Mesodermal cell (in vitro differentiated cells): ENCODE measurements around the gene SHANK1.

Experiments used
- H3K27ac ChIP-seq: 2 replicates; pipeline ENCODE4 v1.7.0; 2013; ENCODE audit warnings: mild to moderate bottlenecking, low read depth, low read length, moderate library complexity; ENCODE audit not compliant: severe bottlenecking
- H3K36me3 ChIP-seq: 2 replicates; pipeline ENCODE4 v1.7.1; 2013; ENCODE audit warnings: mild to moderate bottlenecking, low read length, moderate library complexity; ENCODE audit not compliant: control insufficient read depth, insufficient read depth
- H3K4me1 ChIP-seq: one replicate; pipeline ENCODE4 v1.7.1; 2013; ENCODE audit warnings: mild to moderate bottlenecking, low read length; ENCODE audit not compliant: insufficient read depth, control insufficient read depth, poor library complexity, severe bottlenecking
- H3K4me3 ChIP-seq: 2 replicates; pipeline ENCODE4 v1.7.0; 2013; ENCODE audit warnings: low read length, control low read depth, mild to moderate bottlenecking; ENCODE audit not compliant: insufficient read depth, poor library complexity, severe bottlenecking; ENCODE audit errors: extremely low read depth
- H3K9me3 ChIP-seq: 2 replicates; pipeline ENCODE4 v1.7.1; 2013; ENCODE audit warnings: mild to moderate bottlenecking, low read length, moderate library complexity; ENCODE audit not compliant: control insufficient read depth
- WGBS, 2 experiments: methylation state at CpG; one replicate each; pipeline ENCODE4 v1.1.5; 2013; ENCODE audit warnings: missing lambda C conversion rate in 2 of 2; ENCODE audit not compliant: insufficient coverage in 2 of 2; 5-methylcytosine and 5-hydroxymethylcytosine counted together

The SHANK1 gene

GRCh38 chr19:50646074-50646807 lies 73.4 kb downstream of the SHANK1 start:
- no peak overlapping the region for H3K4me3 ChIP-seq

GRCh38 chr19:50645107-50645506 lies 74.5 kb downstream of the SHANK1 start:
- no peaks in the 10 kb centered on the region for H3K4me1 ChIP-seq
- H3K27ac ChIP-seq = no peak overlapping the region
- H3K36me3 ChIP-seq = no peaks in the 10 kb centered on the region
- WGBS, 2 experiments = 61 to 80% methylated on average over 6 of the region's 6 CpGs
- H3K9me3 ChIP-seq = peaks cover 30% of the 10 kb centered on the region
- no peak overlapping the region for H3K4me3 ChIP-seq

More at GRCh38 chr19:50646074-50646807, 73.4 kb downstream of the SHANK1 start:
- Histone ChIP-seq H3K9me3 (peaks cover 33% of the 10 kb centered on the region), H3K36me3 (no peaks in the 10 kb centered on the region), H3K4me1 (no peaks in the 10 kb centered on the region), H3K27ac (no peak overlapping the region)
- 47 to 49% methylated on average over 5 to 6 of the region's 6 CpGs for WGBS, 2 experiments

DNA sequence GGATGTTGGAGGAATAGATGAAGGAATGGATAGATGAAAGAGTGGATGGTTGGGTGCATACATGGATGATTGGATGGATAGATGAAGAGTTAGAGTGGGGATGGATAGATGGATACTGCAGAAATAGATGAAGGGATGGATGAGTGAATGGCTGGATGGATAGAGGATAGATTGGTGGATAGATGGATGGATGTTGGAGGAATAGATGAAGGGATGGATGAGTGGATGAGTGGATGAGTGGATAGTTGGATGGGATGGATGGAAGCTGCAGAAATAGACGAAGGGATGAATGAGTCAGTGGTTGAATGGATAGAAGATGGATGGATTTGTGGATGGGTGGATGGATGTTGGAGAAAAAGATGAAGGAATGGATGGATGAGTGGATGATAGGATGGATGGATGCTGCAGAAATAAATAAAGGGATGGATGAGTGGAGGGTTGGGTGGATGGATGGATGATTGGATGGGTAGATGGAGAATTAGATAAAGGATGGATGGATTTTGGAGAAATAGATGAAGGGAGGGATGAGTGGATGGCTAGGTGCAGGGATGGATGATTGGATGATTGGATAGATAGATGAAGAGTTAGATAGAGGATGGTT lies 75.2 kb downstream of the SHANK1 start:
- WGBS, 2 experiments = 28 to 47% methylated on average over 1 of the region's 1 CpG
- peaks cover 30% of the 10 kb centered on the region for H3K9me3 ChIP-seq
- H3K4me3 ChIP-seq = no peak overlapping the region
- no peaks in the 10 kb centered on the region for H3K36me3 ChIP-seq
- H3K4me1 ChIP-seq = no peaks in the 10 kb centered on the region
- H3K27ac ChIP-seq = no peak overlapping the region

DNA sequence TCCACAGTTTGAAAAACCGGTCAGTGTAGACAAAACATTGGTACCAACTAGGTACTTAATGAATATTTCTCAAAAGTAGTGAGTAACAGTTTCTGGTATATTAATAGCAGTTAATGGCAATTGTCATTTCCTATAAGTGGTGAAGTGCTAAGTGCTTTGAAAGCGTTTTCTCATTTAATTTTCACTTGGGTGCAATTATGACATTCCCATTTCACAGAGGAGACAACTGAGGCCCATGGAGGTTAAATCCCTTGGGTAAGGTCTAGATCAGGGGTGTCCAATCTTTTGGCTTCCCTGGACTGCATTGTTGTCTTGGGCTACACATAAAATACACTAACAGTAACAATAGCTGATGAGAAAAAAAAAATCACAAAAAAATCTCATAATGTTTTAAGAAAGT lies 79.2 kb downstream of the SHANK1 start:
- Histone ChIP-seq H3K9me3 (peaks cover 37% of the 10 kb centered on the region), H3K36me3 (no peaks in the 10 kb centered on the region), H3K4me3 (no peak overlapping the region), H3K27ac (no peak overlapping the region), H3K4me1 (no peaks in the 10 kb centered on the region)
- WGBS, 2 experiments = 72% methylated on average over 2 of the region's 2 CpGs; no CpG with 5 or more reads in 1 of the 2 experiments

DNA sequence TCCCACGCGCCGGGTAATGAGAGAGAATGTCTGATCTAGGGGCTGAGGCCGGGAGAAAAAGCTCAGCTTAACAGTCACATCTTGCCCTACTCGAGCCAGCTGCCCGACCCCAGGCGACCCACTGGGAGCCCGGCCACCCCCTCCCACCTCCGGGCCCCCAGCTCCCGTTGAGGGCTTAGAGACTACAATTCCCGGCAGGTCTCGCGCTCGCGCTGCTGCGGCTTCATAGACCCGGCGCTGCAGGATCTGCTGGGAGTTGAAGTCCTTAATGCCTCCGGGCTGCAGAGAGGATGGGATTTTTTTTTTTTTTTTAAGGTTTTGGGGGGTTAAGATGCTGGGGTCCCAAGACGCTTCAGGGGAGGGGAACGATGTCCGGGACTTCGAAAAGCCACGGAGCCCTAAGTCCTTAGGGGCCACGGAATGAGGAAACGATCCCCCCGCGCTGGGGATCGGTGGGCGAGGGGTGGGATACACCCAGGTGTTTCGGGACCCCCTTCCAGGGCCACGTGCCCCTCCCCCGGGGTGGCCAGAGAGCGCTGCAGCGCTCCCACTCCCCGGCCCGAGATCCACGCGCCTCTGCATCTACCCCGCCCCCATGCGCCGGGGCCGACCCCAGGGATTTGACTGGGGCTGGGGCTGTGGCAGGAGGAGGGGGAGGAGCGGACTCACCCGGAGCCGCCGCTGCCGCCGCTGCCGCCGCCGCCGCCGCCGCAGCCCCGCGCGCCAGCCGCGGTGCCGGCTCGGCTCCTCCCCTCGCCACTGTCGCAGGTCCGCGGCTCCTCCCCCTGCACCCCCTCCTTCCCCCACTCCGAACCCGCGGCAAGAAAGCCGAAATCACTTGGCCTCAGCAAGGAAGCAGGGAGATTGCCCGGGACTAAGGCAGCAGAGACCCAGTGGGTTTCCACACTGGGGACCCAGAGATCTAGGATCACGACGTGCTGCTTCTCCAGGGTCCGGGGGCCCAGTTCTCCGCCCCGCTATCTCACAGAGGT lies 80.2 kb downstream of the SHANK1 start, which contains the start of gene SYT3:
Gene SYT3 (minus strand): TSS at position 761 of the 992 bp plus-strand sequence. CDS start 2,470 bp downstream, outside the sequence.
- H3K27ac ChIP-seq = no peak within 1 kb of the TSS
- H3K9me3 ChIP-seq = peaks cover 29% of the 10 kb centered on the region
- WGBS, 2 experiments = 48 to 52% methylated on average over 31 to 46 of the region's 76 CpGs
- no peaks in the 10 kb centered on the region for H3K36me3 ChIP-seq
- peak within 1 kb of the TSS; percentile 45 for H3K4me3 ChIP-seq
- no peaks in the 10 kb centered on the region for H3K4me1 ChIP-seq

- H3K4me3 ChIP-seq = no peak overlapping the region
- H3K9me3 ChIP-seq = peaks cover 31% of the 10 kb centered on the region
- 62 to 72% methylated on average over 10 of the region's 10 CpGs for WGBS, 2 experiments
- H3K4me1 ChIP-seq = no peaks in the 10 kb centered on the region
- H3K27ac ChIP-seq = no peak overlapping the region
- H3K36me3 ChIP-seq = no peaks in the 10 kb centered on the region
These were observed 81.0 kb downstream of the SHANK1 start for GRCh38 chr19:50638600-50638999.

- no peak overlapping the region for H3K27ac ChIP-seq
- peaks cover 31% of the 10 kb centered on the region for H3K9me3 ChIP-seq
- H3K36me3 ChIP-seq = no peaks in the 10 kb centered on the region
- 69 to 79% methylated on average over 3 to 5 of the region's 5 CpGs for WGBS, 2 experiments
- H3K4me3 ChIP-seq = no peak overlapping the region
- H3K4me1 ChIP-seq = no peaks in the 10 kb centered on the region
These were observed 83.1 kb downstream of the SHANK1 start for GRCh38 chr19:50636317-50637085.

DNA sequence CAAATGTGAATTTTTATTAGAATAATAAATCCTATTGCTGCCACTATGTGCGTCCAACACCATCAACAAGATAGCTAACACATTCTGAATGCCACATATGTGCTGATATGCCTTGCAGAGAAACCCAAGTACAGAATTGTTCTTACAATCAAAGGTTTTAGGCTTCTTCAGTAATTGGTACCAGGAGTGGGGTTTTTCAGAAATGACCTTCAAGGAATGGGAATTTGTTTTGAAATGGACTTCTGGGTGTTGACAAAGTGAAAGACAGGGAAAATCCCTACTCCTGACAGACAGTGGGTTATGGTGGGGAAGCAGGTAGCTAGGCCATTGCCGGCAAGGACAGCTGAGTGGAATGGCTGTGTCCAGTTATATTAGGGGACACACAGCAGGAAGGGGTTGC lies 85.6 kb downstream of the SHANK1 start:
- H3K27ac ChIP-seq = no peak overlapping the region
- no peak overlapping the region for H3K4me3 ChIP-seq
- no peaks in the 10 kb centered on the region for H3K4me1 ChIP-seq
- H3K9me3 ChIP-seq = peaks cover 31% of the 10 kb centered on the region
- H3K36me3 ChIP-seq = no peaks in the 10 kb centered on the region
- 100% methylated on average over 1 of the region's 2 CpGs; no CpG with 5 or more reads in 1 of the 2 experiments for WGBS, 2 experiments

- H3K4me3 ChIP-seq = no peak overlapping the region
- no peaks in the 10 kb centered on the region for H3K4me1 ChIP-seq
- no peaks in the 10 kb centered on the region for H3K36me3 ChIP-seq
- peaks cover 31% of the 10 kb centered on the region for H3K9me3 ChIP-seq
- H3K27ac ChIP-seq = no peak overlapping the region
- WGBS, 2 experiments = 62 to 82% methylated on average over 1 to 2 of the region's 2 CpGs
These were observed 86.2 kb downstream of the SHANK1 start for GRCh38 chr19:50633359-50633758.
